HG02943 (cell line): ENCODE measurements around the gene IL17B.

Source experiments
- ATAC-seq: cut with Tn5 transposase; IDR thresholded peaks from one replicate; pipeline ENCODE4 v1.9.1; 2021; ENCODE audit warnings: mild to moderate bottlenecking, low read depth, moderate library complexity; ENCODE audit not compliant: unreplicated experiment

Gene IL17B

DNA sequence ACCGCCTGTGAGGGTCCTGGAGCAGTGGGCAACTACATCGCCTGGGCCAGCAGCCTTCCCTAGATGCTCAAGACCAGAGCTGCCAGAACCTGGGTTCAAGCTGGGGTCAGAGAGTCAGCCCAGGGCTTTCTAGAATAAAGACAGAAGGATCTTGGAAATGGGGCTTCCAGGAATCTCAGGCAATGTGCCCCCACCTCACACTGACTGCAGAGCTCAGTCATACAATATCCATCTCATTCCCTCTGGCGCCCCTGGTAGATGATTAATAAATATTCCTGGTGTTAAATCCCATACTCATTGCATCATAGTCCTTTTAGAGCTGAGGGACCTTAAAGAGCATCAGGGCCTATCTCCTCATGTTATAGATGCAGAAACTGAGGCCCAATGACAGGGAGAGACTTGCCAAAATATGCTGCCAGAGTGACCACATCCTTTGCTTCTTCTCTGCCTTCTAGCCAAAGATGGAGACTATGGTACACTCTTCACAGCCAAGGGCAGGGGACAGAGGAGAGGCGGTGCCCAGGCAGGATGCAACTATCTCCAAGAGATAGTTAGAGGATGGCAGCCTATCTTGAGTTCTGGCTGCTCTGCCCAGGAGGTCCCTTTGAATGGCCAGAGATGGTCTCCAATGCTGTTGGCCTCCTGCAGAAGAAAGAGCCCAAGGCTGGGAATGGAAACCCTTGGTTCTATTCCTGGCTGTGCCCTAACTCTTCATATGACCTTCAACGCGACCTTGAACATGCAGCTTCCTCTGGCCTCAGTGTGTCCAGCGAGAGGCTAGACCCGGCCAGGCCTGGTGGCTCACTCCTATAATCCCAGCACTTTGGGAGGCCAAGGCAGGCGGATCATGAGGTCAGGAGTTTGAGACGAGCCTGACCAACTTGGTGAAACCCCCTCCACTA is 36.2 kb upstream of the IL17B start:
- no peak for ATAC-seq

DNA sequence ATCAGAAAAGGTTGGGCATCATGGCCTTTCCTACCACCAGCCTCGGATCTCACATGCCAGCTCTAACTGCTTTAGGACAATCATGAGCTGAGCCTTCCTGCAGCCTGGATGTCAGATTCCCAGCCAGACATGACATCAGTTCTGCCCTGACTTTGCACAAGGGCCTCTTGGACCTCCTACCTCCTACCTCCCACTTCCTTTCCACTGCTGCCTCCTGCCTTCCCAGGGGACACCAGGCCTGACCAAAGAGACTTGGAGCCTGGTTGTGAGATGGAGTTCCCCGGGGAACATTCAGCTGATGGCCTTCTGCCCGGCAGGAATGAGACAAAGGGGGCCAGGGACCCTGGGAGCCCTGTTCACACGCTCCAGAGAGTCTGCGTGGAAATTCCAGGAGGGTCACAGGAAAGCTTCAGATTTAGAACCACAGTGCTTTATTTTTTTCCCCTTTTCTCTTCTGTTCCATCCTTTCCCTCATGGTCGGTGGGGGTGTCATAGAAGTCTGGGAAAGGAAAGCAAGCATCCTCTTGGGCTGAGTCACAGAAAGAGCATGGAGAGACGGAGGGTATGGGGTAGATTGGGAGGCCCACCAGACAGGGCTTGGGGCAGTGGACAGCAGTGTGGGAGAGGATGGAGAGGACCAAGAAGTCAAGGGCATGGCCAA is 35.4 kb upstream of the IL17B start:
- ATAC-seq = no peak

- ATAC-seq = no peak
Measured at GRCh38 chr5:149413477-149414210, 34.6 kb upstream of the IL17B start.

GRCh38 chr5:149412783-149413476 is 33.8 kb upstream of the IL17B start:
- no peak for ATAC-seq

DNA sequence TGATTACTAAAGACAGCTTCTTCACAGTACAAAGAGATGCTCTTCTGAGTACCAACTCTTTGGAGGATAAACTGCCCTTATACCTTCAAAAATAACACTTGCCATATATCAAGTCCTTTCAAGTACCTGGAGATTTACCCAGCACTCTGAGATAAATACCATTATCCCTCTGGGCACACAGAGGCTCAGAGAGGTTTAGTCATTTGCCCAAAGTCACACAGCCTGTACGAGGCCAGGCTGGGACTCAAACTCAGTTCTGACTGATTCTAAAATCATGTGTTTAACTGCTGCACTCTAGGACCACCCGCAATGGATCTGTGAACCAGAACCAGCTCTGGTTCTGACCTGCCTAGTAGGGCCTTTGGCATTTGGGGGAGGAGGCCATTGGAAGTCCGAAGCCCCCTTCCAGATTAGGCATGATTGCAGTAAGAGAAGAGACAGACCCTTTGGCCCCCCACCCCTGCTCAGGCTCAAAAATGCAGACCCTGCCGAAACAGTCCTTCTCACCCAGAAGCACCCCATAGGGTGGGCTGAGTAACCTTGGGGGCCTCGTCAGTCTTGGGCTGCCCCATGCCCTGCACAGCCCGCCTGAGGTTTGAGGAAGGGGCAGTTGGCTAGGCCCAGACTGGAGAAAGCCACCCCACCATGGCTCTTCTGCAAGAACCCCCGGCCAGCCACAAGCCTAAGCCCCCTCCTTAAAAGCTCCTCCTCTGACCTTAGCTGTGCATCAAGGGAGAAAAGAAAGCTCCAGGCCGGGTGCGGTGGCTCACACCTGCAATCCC is 32.8 kb upstream of the IL17B start:
- no peak for ATAC-seq

DNA sequence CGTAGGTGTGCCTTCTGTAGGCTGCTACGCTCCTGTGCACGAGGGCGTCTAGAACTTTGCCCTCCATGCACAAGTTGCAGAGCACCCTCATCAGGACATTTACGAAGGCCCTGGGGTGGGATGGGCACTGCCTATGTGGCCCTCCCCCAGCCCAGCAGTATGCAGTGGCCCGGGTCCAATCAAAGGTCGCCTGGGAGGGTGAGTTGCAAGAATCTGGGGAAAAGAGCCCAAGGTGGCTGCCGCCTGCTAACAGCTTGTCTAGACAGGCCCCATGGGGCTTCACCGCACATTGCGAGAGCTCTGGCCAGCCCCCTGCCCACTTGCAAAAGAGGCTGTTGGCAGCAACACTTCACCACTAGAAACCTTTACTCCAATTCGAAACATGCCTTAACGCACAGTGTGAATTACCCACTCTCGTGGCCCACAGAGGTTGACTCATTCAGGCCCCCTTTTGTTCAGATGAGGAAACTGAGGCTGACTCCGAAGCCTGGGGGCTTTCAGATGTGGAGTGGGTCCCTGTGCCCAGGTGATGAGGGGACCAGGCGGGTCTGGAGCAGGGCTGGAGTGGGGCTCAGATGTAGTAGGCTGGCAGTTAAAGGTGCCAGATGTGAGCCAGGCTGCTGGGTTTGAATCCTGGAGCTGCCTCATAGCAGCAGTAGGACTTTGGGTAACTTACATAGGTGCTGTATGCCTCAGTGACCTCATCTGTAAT is 31.8 kb upstream of the IL17B start:
- no peak for ATAC-seq

DNA sequence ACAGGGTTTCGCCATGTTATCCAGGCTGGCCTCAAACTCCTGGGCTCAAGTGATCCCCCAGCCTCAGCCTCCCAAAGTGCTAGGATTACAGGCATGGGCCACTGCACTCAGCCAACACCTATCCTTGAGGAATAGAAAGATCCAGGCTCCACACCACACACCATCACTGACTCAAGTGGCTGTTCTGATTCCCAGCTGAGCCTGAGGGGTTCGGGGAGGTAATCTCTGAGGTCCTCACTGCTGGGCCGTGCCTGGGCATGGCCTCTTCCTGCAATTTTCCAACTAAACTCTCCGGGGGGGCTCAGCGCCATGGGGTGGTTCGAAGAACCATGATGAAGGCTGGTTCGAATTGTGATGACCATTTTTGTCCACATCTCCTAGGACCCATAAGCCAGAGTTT is 31.0 kb upstream of the IL17B start:
- no peak for ATAC-seq

GRCh38 chr5:149409268-149409948 is 30.3 kb upstream of the IL17B start:
- no peak for ATAC-seq

- ATAC-seq = no peak
Measured at GRCh38 chr5:149408252-149409099, 29.4 kb upstream of the IL17B start.

- no peak for ATAC-seq
Measured at GRCh38 chr5:149407323-149408251, 28.5 kb upstream of the IL17B start.

- no peak for ATAC-seq
Measured at GRCh38 chr5:149406979-149407306, 27.9 kb upstream of the IL17B start.

DNA sequence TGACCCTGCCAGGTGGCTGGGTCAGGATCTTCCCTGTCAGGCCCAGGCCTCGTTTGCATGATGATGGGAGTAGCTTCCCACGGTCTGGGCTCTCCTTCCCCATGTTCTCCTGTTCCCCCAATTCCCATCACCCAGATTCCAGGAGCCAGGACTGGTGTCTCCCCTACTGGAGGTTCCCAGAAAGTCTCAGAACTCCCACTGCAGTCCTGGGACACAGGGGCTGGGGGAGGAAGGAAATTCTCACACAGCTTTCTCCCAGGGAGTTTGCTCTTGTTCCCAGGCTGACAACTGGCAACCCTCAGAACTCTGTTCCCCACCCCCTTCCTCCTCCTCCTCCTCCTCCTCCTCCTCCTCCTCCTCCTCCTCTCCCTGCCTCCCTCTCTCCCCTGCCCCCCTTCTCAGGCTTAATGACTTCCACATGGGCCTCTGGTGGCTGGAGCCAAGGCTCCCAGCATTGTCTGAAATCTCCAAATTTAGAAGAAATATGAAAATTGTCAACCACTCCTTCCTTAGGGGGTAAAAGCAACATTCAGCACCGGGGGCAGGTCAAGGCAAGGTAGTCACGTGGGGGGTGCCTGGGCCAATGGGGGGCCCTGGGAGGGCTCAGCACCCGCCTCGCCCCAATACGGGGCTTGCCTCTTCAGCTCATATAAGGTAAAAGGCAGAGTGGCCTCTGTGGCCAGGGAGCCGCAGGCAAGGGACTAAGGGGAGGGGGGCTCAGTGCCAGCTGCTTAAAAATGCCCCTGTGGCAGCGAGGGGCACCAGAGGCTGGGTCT is 27.3 kb upstream of the IL17B start:
- no peak for ATAC-seq

DNA sequence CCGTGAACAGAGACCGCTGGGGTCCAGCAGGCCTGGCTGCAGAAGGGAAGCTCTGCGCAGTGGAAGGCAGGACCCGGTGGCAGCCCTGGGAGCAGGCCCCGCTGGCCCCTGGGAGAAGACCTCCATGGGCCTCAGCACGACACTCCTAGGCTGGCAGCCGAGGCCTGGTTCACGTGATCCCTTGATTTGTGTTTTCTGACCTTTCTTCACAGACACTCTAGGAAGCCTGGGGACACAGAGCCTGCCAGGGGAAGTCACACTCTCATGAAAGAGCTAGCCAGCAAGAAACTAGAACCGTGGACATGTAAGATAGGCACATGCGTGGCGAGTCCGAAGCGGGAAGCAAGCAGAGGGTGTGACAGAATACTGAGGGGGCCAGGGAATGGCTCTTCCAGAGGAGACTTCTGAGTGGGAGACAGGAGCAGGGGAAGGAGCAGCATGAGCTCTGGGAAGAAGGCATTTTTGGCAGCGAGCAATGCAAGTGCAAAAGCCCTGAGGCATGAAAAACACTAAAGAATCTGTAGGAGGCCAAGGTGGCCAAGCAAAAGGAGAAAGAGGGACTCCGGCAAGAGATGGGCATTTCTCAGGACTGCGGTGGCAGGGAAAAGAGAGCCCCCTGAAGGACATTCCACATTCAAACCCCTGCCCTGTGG is 26.6 kb upstream of the IL17B start:
- no peak for ATAC-seq

GRCh38 chr5:149404746-149405549 is 25.9 kb upstream of the IL17B start:
- no peak for ATAC-seq
